Measurements from ENCODE around the gene TENM3.

GRCh38 chr4:182310316-182310715 lies 67.1 kb downstream of the TENM3 start:
- no peak for TF ChIP-seq CTCF (conservative IDR thresholded peaks at IDR 0.05)
- TF ChIP-seq EZH2 (IDR thresholded peaks at IDR 0.05; ENCODE audit: low read depth), result no peak
